TTC549 (cell line): ENCODE measurements around the gene RPN2.

Experiments used
- FAIRE-seq: peaks from 2 replicates; lab custom pipeline; 2012; peaks lifted over from hg19 to GRCh38; lab: Jason Lieb, UNC

RPN2 gene

DNA sequence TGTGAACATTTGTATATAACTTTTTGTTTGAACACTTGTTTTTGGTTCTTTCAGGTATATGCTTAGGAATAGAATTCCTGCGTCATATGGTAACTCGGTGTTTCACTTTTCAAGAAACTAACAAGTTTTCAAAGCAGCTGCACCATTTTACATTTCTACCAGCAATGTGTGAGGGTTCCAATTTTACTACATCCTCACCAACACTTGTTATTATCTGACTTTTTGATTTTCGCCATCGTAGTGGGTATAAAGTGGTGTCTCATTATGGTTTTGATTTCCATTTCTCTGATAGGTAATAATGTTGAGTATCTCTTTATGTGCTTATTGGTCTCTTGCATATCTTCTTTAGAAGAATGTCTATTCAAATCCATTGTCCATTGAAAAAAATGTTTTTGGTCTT lies 39.8 kb downstream of the RPN2 start:
- FAIRE-seq: no peak

DNA sequence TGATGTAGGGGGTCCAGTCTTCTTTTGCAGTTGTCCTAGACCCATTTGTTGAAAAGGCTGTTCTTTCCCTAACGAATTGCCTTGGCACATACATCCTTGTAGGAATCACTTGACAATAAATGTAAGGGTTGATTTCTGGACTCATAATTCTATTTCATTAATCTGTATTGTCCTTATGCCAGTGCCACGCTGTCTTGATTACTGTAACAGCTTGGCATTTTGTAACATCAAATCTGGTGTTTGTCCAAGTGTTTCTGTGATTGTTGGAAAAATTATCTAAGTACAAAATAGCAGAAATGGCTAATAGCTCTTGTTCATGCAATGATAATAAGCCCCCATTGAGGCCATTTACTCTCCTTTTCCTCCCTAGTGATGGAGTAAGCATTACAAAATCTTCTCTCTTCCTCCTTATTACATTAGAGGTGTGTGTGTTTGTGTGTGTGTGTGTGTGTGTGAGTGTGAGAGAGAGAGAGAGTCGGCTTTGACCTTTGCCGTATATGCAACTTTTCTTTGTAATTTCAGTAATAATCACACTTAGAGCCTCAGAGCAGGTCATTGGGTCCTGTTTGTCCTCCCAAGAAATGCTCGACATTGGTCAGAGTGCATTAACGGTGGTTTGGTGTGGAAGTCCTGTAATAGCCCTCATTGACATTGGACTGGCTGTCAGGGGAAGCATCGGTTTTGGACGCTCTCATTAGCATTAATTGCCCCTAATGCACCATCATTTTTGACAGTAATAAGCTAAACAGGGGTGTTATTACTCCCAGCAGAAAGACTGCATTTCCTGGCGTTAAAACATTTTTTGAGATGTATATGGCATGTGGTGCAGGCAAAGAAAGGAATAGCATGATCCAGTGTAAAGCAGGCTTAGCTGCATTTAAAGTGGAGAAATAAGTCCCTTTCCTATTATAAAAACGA lies 40.9 kb downstream of the RPN2 start:
- no peak for FAIRE-seq

DNA sequence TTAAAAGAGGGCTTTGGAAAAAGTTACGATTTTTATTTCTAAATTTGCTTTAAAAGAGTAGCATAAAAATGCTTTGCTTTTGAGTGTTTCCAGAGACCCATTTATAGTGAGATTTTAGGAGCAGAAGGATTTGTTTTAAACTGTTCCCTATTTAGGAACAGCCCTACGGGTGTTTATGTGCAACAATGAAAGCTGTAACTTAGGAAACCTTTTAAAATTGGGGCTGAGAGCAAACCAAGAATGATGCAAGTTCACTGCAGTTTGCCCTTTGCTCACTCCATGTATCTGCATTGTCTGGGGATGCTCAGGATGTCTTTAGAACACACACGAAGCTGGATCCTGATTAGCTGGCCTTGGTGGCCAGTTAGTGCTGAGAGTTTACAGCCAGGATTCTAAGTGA lies 41.6 kb downstream of the RPN2 start:
- no peak for FAIRE-seq

DNA sequence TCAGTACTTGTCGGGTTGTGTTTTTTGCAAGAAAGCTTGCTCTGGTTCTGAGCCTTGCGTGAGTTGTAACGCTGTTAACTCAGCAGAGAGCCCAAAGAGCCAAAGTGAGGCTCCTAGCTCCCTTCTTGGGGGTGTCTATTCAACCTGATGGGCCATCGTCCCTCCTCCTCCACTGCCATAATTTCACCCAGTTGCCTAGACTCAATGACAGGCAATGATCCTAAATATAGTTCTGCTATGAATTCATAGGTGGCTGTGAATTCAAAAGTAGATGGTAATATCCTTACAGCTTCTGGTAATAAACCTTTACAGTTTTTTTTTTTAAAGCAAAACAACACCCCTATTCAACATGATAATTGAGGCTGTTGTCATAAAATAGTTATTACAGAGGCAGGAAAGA lies 43.0 kb downstream of the RPN2 start:
- FAIRE-seq: no peak

DNA sequence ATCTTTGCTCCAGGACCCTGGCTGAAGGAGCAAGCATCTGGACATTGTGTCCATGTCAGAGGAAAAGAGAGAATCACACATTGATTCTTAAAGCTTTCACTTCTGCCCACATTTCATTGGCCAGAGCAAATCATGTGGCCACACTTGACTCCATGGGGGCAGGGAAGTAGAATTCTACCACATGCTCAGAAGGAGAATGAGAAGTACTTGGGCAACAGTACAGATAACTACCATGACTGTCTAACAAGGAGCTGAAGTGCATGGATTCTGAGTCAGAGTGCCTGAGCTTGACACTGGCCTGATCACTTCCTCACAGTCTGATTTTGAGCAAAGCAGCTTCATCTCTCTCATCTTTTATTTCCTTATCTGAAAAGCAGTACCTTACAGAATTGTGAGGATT lies 43.9 kb downstream of the RPN2 start:
- FAIRE-seq: no peak

DNA sequence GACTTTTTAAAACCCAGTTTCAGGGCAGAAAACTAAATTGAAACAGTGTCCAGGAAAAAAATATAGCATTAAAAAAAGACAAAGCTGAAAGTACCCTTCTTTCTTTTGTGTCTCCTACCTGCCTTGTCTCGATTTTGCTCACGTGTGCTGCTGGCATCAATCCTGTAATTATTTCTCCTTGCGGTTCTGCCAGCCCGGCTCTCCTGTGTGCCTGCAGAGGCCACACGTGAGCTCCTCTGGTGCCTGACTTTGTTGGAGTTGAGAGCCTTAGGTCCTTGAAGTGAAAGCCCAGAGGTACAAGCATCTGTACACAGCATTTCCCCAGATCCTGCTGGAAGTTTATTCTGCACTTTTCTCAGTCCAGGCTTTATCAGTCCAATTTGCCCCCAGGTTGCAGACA lies 46.0 kb downstream of the RPN2 start:
- FAIRE-seq: no peak

DNA sequence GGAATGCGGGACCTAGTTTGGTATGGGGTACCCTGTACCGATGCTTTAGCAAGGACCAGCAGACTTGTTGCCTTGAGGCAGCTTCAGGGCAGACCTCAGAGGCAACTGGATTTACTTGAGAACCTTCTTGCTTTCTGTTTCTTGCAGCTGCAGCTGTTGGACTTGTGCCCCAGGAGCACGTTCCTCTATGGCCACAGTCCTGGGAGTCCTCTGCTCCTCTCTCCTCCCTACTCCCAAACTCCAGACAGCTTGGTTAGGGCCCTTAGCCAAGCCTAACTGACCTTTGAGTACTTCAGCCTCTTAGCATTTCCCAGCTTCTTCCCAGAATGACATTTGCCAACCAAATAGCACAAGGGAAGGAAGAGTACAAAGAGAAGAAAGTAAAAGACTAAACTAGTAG lies 47.8 kb downstream of the RPN2 start:
- no peak for FAIRE-seq

DNA sequence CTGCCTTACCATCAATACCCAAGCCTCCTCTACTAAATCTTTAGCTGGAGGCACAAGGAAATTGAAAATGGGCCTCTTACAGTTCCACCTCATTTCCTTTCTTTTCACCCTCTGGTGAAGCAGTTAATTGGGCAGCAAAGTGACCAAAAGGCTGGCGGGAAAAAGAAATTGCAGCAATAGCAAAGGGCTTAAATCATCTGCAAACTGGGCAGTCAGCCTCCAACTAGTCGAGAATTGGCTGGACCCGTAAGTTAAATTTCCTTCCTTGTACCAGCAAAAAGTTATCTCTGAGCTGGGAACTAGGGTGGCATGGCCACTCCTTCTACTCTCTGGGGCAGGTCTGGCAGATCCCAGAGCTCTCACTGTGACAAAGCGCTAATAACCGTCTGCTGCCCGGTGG lies 49.0 kb downstream of the RPN2 start:
- FAIRE-seq: no peak

DNA sequence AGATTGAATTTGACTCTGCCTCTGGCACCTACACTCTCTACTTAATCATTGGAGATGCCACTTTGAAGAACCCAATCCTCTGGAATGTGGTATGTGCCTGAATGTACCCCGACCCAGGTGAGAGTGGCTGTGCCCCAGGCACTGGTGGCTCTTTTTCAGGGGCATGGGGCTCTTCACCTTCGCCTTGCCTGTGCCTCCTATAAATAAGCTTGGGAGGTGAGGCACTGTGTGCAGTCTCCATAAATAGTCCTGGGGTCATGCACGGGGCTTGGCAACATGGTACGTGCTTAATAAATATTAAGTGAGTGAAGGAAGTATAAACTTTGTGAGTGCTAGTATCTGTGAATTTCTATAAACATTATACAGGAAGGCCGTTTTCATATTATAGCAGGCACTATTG lies 49.5 kb downstream of the RPN2 start:
- FAIRE-seq: no peak

DNA sequence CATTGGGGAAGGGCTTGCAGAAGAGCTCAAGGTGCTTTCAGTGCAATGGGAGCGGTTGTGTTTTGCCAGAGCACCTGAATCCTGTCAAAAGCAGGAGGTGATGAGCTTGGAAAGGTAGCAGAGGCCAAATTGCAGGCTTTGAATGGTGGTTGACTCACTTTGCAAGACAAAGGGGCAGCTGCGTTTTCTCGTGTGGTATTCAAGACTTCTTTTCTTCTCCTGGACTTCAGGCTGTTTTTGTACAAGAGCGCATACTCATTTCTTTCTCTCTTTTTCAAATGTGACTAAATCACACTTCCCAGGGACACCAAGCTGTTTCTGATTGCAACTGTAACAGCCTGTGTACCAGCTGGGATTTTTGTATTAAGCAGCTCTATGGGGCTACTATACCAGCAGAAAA lies 50.2 kb downstream of the RPN2 start:
- no peak for FAIRE-seq

DNA sequence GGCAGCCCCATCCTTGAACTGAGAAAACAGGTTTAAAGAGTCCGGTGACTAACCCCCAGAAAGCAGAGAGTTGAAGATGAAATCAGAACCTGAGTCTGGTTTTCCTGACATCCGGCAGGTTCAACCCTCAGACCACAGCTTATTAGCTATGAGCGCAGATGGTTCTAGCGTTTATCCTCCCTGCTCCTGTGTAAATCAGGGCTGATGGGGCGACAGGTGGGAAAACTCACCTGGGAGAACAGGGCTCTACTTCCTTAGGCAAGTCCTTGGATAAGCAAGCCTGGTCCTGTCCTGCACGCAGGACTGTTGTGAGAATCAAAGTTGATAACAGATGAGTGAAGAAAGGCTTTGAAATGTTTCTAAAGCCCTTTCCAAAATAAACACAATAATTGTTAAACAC lies 51.1 kb downstream of the RPN2 start:
- no peak for FAIRE-seq

DNA sequence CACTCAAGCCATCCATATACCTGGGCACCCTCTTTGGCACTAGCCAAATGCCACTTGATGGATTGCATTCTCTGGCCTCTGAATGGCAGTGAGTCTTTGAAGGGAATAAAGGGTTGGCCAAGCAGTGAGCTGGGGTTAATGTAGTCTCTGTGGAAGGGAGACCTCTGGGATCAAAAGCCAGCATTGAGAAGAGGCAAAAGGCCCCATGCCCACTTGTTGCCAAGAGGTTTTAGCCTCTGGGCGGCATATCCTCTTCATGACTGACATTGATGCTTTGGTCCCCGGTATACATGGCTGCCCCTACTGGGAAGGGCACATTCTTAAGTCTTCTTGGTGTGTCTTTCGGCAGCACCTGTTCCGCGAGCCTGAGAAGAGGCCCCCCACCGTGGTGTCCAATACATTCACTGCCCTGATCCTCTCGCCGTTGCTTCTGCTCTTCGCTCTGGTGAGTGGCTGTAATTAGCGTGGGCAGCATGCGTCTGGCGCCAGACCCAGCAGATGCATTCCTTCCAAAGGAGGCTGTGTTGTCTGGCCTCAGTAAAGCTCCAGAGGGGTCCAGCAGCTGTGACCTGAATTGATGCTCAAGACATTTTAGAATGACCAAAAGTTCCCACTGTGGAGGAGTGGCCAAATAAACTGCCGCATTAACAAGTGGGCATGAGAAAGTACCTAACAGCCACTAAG lies 53.0 kb downstream of the RPN2 start:
- no peak for FAIRE-seq

DNA sequence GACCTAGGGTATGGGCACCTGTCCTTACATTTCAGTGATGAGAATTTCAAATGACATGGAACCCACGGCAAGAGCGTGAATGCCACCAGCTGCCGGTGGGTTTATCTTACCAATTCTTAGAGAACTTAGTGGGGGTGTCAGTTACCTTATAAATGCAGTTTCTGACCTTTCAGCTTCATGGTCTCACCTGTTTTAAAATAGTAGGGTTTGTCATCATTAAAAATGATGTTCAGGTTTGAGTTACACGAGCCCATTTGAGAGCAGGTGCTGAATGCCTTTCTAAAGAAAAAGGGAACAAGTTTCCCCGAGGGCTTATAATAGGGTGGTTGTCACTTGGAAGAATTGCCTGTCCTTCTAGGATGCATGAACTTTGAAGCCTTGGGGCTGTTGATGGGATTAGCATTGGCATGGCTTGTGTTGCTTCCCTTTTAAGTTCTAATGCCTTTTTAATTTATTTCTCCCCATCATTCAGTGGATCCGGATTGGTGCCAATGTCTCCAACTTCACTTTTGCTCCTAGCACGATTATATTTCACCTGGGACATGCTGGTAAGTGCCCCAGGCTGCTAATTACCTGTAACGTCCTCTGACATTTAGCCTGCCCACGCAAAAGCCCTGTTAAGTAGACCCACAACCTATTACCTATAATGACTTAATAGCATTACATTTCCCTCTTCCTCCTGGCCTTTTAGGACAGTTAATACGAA lies 54.6 kb downstream of the RPN2 start:
- no peak for FAIRE-seq

DNA sequence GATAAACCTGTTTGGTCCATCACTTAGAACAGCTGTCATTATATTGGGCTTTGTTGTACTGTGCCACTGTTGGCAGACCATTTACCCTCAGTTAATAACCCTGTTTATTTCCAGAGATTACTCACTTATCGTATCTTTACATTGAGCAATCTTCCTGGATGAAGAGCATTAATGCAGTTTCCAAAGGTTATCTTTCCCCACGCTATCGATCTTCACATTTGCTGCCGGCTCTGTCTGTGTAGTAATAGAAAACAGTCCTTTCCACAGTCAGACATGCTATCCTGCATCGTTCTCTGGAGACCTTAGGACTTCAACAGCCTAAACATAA lies 55.1 kb downstream of the RPN2 start:
- FAIRE-seq: no peak

DNA sequence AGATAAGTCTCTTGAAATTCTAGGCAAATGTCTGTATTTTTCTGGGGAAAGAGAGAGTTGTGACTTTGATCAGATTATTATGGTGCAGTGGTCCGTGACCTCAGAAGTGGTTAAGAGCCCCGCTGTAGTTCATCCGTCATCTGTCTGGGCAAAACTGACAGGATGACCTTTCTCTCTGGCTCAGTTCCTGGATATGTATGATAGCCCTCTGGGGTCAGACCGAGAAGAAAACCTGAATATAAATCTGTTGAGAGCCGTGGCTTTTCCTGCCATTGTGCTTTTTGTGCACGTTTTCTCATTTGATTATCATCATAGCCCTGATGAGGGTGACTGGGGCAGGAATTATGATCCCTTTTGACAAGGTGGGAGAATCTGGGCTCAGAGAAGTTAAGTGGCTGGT lies 55.9 kb downstream of the RPN2 start:
- no peak for FAIRE-seq

DNA sequence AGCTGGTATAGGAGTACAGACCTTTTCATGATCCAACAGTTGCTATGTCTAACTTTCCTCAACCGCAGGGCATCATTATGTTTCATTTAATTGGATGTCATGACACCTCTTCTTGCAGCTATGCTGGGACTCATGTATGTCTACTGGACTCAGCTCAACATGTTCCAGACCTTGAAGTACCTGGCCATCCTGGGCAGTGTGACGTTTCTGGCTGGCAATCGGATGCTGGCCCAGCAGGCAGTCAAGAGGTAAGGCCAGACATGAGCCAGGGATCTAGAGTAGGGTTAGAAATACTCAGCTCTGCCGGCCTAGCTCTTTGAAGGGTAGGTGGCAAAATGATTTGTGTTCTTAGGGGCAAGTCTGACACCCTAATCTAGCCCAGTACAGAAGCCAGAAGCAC lies 57.3 kb downstream of the RPN2 start:
- no peak for FAIRE-seq

DNA sequence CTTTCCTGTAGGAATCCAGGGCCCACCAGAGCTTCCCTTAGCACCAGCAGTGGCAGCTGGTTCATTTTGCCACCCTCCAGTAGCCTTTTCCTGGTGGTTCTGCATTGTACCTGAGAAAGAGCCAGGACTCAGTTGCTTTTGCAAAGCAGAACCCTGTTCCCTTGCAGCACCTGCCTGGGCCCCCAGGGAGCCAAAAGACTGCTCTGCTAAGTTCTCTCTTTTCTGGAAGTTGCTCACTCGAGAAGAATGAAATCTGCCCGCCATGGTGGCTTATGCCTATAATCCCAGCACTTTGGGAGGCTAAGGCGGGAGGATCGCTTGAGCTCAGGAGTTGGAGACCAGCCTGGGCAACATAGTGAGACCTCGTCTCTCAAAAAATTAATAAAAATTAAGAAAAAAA lies 58.5 kb downstream of the RPN2 start:
- FAIRE-seq: no peak

DNA sequence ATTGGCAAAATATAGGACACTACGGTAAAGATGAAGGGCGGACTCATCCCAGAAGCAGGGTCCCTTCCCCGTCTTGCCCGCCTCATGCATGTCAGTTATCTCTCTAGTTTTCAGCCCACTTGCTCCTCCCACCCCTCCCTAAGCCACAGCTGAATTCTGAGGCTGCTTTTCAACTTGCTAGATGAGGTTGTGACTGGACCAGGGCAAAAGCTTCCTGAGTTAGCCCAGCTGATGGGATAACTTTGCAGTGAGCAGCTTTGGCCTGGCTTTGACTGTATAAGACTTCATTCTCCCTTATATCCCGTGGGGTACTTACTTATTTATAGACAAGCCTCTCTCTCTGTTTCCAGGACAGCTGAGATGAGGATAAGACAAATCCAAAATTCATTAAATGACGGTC lies 59.3 kb downstream of the RPN2 start:
- FAIRE-seq: no peak

DNA sequence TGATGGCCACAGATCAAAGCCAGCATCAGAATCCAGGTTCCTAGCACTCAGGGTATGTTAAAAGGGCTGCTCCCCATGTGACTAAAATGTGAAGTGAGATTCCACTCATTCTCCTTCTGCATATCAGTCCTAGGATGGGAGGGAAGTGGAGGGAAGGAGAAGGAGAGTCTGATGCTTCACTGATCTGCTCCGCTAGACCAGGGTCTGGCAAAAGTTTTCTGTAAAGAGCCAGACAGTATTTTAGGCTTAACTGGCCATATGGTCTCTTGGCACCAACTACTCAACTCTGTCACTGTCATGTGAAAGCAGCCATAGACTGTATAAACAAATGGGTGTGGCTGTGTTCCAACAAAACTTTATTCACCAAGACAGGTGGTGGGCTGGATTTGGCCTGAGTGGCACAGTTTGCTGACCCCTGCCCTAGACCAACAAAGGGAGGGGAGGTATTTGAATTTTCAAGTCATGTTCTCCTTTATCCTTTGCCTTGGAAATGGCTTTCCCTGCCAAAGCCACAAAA lies 59.9 kb downstream of the RPN2 start:
- no peak for FAIRE-seq

DNA sequence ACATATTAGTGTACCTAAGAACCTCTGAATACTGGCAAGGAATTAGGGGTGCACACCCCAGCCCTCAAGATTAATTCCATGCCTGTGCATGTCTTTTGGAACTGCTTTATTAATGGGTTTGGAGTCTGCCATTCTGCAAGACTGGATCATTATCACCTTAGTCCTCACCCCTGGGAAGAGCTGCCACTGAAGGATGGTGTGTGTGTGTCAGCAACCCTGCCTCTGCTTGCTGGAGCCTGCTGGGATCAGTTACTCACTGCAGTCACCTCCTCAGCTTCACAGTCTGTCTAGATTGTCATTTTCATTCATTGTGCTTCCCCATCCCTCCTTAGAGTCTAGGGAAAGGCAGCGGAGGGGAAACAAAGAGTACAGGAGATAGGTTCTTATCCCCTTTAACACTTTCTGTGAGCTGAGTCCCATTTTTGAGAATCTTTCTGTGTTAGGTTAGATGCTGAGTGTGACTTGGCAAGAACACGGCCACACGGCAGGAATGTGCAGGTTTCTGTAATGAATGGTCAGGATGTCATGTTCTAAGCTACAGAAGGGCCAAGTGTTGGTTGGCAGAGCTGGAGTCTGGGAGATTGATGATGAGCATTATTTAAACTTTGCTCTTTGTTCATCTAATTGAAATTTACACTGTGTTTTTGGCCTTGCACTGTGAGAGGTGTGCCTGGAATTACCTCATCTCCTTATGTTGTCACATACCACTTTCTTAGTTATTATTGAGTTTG lies 61.4 kb downstream of the RPN2 start:
- FAIRE-seq: no peak

DNA sequence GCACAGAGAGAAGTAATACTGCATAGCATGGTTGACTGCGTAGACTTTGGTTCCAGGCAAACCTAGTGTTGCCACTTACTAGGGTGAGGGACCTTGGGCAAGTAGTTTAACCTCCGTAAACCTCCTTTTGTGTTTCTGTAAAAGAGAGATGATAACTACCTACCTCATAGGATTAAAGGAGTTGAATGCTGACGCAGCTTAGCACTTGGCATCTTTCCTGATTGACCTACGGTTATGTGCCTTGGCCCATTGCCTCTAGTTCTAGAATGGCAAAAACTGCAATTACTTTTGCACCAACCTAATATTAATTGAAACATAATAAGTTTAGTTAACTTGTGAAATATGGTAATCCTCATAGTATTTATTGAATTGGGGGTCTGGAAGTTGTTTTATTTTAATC lies 63.4 kb downstream of the RPN2 start:
- no peak for FAIRE-seq

DNA sequence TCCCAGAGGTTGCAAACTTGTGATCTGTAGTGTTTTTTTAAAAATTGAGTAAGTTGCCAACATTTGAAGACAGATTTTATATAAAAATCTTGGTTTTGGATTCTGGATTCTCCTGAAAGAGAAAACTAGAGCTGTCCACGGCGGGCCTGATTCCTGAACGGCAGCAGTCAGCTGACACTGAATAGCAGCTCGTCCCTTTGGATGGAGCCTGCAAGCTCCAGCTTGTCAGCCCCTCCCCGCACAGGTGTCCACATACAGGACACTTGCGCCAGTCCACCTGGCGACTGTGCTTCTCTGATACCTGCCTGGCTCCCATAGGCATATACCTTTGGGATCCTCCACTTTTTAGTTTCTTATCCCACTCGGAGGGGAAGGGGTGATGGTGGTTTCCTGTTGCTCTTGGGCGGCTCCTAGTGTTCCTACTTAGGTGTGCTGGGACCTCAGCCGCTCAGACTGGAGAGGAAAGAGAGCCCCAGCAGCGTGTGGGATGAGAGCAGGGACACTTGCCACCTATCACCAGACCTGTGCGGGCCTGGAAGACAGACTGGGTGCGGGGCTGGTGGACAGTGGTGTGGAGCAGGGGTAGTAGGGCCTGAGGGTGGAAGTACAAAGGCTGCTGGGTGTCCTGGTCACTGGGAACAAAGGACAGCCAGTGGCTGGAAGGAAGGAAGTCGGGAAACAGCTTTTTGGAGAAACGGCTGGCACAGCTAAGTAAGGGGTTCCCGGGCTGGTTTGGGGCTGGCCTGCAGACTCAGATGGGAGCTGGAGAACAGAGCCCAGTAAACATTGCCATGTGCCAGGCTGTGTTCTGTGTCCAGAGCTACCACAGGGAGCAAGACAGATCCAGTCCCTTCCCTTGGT lies 64.2 kb downstream of the RPN2 start:
- no peak for FAIRE-seq
